ENCODE data around the gene ZNF710. TPM values are rescaled to one million over a fixed set of nuclear protein-coding genes. Genes with fewer than 3 reads are reported as not detected.

Gene ZNF710
- total RNA-seq, 1 donor from 2014 or later: 34.7 TPM

GRCh38 chr15:90113166-90113565, 112.0 kb downstream of the ZNF710 start:
- Mint-ChIP-seq H3K36me3 (peaks cover 4% of the 10 kb centered on the region), H3K4me3 (no peak overlapping the region)

GRCh38 chr15:90114451-90114901, 113.4 kb downstream of the ZNF710 start:
- DNase-seq (ENCODE audit: extremely low spot score, unreplicated experiment): no peak
- Mint-ChIP-seq H3K27me3 (no peaks in the 10 kb centered on the region), H3K4me3 (no peak overlapping the region), H3K36me3 (peaks cover 4% of the 10 kb centered on the region), H3K4me1 (ENCODE audit: unreplicated experiment) (no peaks in the 10 kb centered on the region), H3K9me3 (peaks cover 6% of the 10 kb centered on the region), H3K27ac (no peak overlapping the region)
- no peak for TF ChIP-seq CTCF (conservative IDR thresholded peaks at IDR 0.05)

More at GRCh38 chr15:90113166-90113565, 112.0 kb downstream of the ZNF710 start:
- Mint-ChIP-seq H3K27ac (no peak overlapping the region), H3K4me1 (ENCODE audit: unreplicated experiment) (no peaks in the 10 kb centered on the region), H3K9me3 (peaks cover 6% of the 10 kb centered on the region), H3K27me3 (no peaks in the 10 kb centered on the region)
- TF ChIP-seq CTCF (conservative IDR thresholded peaks at IDR 0.05): no peak
- DNase-seq (ENCODE audit: extremely low spot score, unreplicated experiment): no peak

GRCh38 chr15:90115783-90116182, 114.7 kb downstream of the ZNF710 start:
- Mint-ChIP-seq H3K36me3 (peaks cover 4% of the 10 kb centered on the region), H3K4me1 (ENCODE audit: unreplicated experiment) (no peaks in the 10 kb centered on the region), H3K27ac (no peak overlapping the region), H3K9me3 (peaks cover 6% of the 10 kb centered on the region), H3K27me3 (no peaks in the 10 kb centered on the region), H3K4me3 (no peak overlapping the region)
- no peak for TF ChIP-seq CTCF (conservative IDR thresholded peaks at IDR 0.05)
- DNase-seq (ENCODE audit: extremely low spot score, unreplicated experiment): no peak

- Mint-ChIP-seq H3K27me3 (no peaks in the 10 kb centered on the region), H3K27ac (no peak overlapping the region), H3K9me3 (peaks cover 4% of the 10 kb centered on the region), H3K36me3 (peaks cover 3% of the 10 kb centered on the region), H3K4me3 (no peak overlapping the region), H3K4me1 (ENCODE audit: unreplicated experiment) (no peaks in the 10 kb centered on the region)
- no peak for TF ChIP-seq CTCF (conservative IDR thresholded peaks at IDR 0.05)
- DNase-seq (ENCODE audit: extremely low spot score, unreplicated experiment): no peak
These were observed 118.2 kb downstream of the ZNF710 start for GRCh38 chr15:90119367-90119766.

- no peaks in the 10 kb centered on the region for H3K36me3 Mint-ChIP-seq
- H3K9me3 Mint-ChIP-seq: no peaks in the 10 kb centered on the region
- H3K27ac Mint-ChIP-seq: no peak overlapping the region
- DNase-seq (ENCODE audit: extremely low spot score, unreplicated experiment): no peak
- TF ChIP-seq CTCF (conservative IDR thresholded peaks at IDR 0.05): no peak
- H3K27me3 Mint-ChIP-seq: no peaks in the 10 kb centered on the region
- no peak overlapping the region for H3K4me3 Mint-ChIP-seq
- no peaks in the 10 kb centered on the region for H3K4me1 Mint-ChIP-seq (ENCODE audit: unreplicated experiment)
These were observed 120.0 kb downstream of the ZNF710 start for GRCh38 chr15:90121086-90121485.

- H3K27ac Mint-ChIP-seq: no peak overlapping the region
- peaks cover 7% of the 10 kb centered on the region for H3K4me1 Mint-ChIP-seq (ENCODE audit: unreplicated experiment)
- no peak for TF ChIP-seq CTCF (conservative IDR thresholded peaks at IDR 0.05)
- DNase-seq (ENCODE audit: extremely low spot score, unreplicated experiment): no peak
- H3K36me3 Mint-ChIP-seq: no peaks in the 10 kb centered on the region
- no peaks in the 10 kb centered on the region for H3K9me3 Mint-ChIP-seq
- peaks cover 5% of the 10 kb centered on the region for H3K27me3 Mint-ChIP-seq
- H3K4me3 Mint-ChIP-seq: no peak overlapping the region
These were observed 123.4 kb downstream of the ZNF710 start for GRCh38 chr15:90124507-90124906.
